NK-92 treated with Interleukin-12 subunit alpha and Interleukin-12 subunit beta, amount 100 ng/mL, for 24 hours (cell line): ENCODE results near the gene SHROOM1.

Source experiments
- DNase-seq: peaks from one replicate; lab custom pipeline; 2025; lab: John Stamatoyannopoulos, UW

SHROOM1 gene

DNA sequence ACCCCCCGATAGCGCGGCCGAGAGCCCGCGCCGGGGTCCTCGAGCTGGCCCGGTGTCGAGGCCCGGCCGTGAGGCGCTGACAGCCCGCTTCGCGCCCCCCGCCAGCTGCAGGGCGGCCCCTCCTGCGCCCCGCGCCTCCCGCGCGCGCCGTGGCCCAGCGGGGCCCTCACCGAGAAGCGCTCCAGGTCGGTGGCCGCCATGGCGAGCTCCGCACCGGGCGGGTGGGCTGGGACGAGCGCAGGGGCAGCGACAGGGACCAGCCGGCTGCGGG is 53.6 kb downstream of the SHROOM1 start:
- DNase-seq = no peak

DNA sequence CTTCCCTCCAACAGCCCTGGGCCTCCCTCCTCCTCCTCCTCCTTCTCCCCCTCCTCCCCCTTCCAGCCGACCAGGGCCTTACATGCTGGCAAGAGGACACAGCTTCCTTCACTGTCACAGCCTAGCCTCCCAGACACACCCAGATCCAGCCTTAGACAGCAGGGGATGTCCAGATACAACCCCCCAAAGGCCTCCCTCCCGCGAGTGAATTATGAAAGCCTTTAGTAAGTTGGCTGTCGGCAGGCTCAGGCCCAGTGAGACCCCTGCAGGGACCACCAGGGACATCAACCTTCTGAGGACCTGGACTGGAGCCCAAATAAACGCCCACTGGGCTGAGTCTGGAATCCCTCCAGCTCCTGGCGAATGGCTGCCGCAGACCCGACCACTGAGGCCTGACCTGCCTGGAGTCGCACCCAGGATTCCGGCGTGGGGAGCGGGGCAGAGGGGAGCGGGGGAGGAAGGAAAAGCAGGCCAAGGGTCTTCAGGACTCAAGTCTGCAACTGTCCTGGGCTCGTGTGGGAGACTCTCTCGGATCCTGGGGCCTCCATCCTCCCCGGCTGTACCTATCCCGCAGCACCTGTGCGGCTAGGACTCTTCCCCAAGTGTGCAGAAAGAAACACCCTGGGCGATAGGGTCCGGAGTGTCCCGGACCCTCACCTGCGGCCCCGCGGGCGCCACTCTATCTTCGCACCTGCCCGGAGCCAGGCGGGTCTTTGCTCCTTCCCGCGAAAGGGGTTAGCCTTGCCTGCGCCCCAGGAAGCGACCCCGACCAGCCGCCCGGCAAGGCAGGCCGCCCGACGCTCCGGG is 54.1 kb downstream of the SHROOM1 start:
- DNase-seq = no peak

DNA sequence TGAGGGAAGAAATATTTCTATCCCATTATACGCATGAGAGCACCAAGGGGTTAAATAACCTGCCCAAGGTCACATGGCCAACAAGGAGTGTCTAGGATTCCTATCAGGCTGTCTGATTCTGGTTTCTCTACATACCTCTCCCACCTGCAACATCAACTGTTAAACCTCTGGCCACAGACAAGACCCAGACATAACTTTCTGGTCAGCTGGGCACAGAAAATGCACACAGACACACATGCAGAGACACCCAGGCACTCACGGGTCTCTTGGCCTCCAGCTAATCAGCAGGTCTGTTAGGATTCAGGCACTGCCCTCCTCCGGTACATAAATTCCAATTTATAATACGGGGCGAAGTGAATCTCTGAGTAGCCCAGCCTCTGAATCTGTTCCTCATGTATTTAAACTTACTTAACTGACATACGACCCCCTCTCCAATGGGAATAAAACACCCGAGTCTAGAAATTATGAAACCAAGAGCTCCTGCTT is 54.9 kb downstream of the SHROOM1 start:
- DNase-seq = no peak

DNA sequence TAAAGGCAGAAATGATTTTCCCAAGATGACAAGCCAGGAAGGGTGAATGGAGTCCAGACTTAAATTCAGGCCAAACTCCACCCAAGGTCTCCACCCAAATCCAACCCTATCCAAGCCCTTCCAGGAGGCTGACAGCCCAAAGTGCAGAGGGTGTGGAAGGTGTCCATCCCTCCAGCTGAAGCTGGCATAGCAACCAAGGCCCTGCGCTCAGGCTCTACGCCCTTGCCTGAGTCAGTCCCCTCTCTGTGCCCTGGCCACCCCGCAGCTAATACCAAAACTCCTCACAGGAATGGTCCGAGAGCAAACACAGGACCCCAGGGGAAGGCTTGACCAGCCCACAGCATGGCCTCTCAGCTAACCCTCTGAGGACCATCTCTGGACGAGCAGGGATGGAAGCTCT is 55.6 kb downstream of the SHROOM1 start:
- no peak for DNase-seq

DNA sequence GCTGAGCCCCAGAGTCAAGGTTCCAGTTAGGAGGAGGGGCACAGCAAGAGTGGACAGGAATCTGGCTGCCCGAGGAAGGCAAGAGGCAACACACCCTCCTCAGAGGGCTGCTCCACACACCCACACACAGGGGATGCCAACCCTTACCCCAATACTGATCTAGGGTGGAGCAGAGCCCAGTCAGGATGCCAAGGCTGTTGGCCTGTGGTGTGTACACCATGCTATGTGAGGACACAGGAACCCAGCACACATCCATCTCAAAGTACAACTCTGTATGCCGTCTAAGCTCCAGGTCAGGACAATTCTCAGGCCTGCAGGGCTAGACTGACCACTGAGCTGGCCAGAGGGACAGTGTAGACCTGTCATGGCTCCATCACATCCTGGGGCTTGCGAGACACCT is 56.0 kb downstream of the SHROOM1 start:
- no peak for DNase-seq

DNA sequence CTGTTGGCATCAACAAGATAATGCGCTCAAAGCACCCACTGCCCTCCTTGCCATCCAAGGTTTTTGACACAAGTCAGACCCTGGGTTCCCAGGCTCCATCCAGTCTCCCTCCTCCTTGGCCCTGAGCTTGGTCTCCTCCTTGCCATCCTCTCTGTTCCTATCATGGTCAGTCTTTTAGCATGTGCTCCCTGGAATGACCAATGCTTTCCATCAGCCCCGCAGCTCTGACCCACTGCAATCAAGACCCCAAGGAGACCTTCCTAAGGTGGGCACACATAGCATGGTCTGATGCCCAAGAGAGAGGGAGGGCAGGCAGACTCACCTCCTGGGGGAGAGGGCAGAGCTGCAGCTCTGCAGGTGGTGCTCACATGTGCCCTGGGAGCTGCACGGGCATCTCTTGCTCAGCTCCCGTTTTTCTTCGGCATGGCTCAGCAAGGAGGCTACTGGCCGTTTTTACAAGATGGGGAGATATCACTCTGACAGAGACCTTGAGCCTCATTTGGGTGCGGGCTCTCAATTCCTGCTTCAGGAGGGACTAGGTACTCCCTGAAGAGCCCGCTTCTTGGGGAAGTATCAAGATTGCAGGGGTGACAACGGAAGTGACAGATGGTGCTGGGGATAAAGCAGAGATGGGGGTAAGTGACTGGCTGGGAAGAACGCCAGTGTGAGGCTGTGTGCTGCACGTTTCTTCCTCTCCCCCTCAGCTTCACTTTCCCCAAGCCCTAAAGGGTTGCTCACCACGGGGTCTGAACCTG is 56.7 kb downstream of the SHROOM1 start:
- no peak for DNase-seq

DNA sequence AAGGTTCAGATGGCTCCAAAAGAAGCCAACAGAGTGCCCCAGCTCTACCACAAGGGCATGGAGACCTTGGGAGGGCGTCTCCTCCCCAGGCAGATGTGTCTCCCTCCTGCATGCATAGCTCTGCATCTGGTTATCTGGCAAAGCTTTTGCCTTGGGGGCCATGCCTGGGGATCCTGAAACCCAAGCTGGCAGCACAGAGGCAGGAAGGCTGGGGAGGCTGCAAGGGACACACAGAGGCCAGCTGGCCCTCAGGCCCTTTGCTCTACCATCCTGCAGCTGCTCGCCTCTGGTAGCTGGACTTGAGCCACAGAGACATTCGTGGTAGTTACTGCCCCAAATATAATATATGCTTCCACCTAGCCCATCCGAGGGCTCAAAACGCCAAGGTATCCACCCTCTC is 57.3 kb downstream of the SHROOM1 start:
- no peak for DNase-seq

DNA sequence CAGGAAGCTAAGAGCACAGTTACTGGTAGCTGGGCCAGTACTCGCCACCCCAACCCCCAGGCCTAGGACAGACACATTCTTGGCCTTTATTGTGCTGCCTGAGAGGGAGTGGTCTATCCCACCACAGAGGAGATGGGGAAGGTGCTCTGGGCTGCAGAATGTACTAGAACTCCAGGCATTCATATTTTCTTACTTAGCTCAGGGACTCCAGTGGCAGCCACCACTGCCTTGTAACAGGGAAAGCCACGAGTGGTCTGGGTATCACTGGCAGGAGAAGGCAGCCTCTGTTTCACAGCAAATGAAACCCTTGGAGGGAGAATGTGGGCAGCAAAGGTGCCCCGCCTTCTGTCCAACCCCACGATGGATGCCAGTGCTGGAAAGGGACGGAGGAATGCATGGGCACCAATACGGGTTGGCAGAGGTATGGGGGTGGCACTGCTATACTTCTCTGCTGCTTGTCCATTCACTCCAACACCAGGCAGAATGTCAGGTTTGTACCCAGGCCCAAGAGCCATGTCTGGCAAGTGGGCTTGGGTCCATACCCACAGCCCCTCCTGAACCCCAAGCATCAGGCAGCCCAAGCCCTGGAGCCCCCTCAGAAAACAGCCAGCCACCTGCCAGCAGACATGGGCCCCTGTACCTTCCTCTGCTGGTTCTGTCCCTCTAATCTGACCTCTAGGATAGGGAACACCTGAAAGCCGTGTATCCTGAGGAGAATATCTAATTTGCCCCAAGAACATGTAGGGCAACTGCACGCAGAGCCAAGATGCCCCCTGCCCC is 58.0 kb downstream of the SHROOM1 start:
- no peak for DNase-seq
